Vagina (tissue), 2 donors: Measurements from ENCODE around the gene ATXN1.

ENCODE experiments used
- POLR2A ChIP-seq, 2 donors: fragments of 450-650 bp; IDR thresholded peaks; one replicate each; pipeline ENCODE4 v1.6.1; 2017; ENCODE audit warnings: antibody characterized with exemption in 2 of 2, mild to moderate bottlenecking in 2 of 2, moderate library complexity in 2 of 2
- TF ChIP-seq, protein P1 (sequence below), 3 experiments: fragments of 450-650 bp in 2 of 3; fragments of 200-600 bp in 1 of 3; sonication (generic) in 1 of 3; IDR thresholded peaks; one replicate each; pipeline ENCODE4 v1.5.1; 2017 to 2019; ENCODE audit warnings: antibody characterized with exemption in 3 of 3, mild to moderate bottlenecking in 2 of 3, moderate library complexity in 2 of 3

DNA sequence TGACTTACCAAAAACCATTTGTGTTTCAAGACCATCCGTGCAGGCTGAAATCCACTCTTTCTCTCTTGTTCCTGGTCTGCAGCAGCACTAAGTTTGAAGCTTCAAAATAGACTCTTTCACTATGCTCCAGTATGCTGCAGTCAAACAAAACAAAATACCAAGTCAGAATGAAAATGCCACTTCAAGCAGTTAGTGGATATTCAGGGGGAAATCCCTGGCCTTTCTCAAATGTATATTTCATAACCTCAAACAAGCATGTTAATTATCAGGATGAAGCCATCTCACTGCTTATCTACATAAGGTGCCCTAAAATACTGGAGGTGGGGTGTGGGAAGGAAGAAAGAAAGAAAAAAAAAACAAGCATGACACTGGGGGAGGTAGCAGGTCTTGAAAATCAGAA is 103.5 kb downstream of the ATXN1 start:
- TF ChIP-seq, protein P1, sequence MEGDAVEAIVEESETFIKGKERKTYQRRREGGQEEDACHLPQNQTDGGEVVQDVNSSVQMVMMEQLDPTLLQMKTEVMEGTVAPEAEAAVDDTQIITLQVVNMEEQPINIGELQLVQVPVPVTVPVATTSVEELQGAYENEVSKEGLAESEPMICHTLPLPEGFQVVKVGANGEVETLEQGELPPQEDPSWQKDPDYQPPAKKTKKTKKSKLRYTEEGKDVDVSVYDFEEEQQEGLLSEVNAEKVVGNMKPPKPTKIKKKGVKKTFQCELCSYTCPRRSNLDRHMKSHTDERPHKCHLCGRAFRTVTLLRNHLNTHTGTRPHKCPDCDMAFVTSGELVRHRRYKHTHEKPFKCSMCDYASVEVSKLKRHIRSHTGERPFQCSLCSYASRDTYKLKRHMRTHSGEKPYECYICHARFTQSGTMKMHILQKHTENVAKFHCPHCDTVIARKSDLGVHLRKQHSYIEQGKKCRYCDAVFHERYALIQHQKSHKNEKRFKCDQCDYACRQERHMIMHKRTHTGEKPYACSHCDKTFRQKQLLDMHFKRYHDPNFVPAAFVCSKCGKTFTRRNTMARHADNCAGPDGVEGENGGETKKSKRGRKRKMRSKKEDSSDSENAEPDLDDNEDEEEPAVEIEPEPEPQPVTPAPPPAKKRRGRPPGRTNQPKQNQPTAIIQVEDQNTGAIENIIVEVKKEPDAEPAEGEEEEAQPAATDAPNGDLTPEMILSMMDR (IDR thresholded peaks at IDR 0.05): no peak
- TF ChIP-seq POLR2A (IDR thresholded peaks at IDR 0.05): no peak
